Measurements from ENCODE around the gene OAS2. TPM values are rescaled to one million over a fixed set of nuclear protein-coding genes. Genes with fewer than 3 reads are reported as not detected.
A peak's percentile ranks its signal among the peaks of the same experiment; 100 is the strongest.

OAS2 gene
- total RNA-seq, 2 donors from 2014 or later, result 3.0 to 3.2 TPM

DNA sequence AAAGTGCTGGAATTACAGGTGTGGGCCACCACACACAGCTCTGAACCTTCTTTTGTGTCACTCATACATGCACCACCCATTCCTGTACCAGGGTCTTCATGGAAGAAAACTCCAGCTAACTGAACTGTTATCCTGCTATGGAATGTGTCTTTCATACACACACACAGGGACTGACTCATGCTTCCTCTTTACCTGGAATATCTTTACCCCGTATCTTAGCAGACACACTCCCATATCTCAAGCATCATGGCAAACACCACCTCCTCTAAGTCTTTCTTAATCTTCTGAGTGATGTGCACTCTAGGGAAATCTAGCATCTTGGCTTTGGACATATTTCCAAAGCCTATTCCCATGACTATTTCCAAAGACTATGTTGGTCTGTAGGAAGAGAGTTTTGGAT is 43.2 kb downstream of the OAS2 start:
- no peak overlapping the region for H3K4me3 ChIP-seq
- intact Hi-C loops (cut with DNase I), result no loop called here
- H3K27ac ChIP-seq, result no peak overlapping the region
- H3K36me3 ChIP-seq, result no peaks in the 10 kb centered on the region
- TF ChIP-seq, protein P1, sequence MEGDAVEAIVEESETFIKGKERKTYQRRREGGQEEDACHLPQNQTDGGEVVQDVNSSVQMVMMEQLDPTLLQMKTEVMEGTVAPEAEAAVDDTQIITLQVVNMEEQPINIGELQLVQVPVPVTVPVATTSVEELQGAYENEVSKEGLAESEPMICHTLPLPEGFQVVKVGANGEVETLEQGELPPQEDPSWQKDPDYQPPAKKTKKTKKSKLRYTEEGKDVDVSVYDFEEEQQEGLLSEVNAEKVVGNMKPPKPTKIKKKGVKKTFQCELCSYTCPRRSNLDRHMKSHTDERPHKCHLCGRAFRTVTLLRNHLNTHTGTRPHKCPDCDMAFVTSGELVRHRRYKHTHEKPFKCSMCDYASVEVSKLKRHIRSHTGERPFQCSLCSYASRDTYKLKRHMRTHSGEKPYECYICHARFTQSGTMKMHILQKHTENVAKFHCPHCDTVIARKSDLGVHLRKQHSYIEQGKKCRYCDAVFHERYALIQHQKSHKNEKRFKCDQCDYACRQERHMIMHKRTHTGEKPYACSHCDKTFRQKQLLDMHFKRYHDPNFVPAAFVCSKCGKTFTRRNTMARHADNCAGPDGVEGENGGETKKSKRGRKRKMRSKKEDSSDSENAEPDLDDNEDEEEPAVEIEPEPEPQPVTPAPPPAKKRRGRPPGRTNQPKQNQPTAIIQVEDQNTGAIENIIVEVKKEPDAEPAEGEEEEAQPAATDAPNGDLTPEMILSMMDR (IDR thresholded peaks at IDR 0.05), result no peak
- H3K9me3 ChIP-seq, result no peaks in the 10 kb centered on the region
- H3K27me3 ChIP-seq, result no peaks in the 10 kb centered on the region
- no peak for DNase-seq
- H3K4me1 ChIP-seq, result no peaks in the 10 kb centered on the region
- no peak overlapping the region for H3K9ac ChIP-seq (ENCODE audit: low read depth in 2 of 2, low read length in 2 of 2)

DNA sequence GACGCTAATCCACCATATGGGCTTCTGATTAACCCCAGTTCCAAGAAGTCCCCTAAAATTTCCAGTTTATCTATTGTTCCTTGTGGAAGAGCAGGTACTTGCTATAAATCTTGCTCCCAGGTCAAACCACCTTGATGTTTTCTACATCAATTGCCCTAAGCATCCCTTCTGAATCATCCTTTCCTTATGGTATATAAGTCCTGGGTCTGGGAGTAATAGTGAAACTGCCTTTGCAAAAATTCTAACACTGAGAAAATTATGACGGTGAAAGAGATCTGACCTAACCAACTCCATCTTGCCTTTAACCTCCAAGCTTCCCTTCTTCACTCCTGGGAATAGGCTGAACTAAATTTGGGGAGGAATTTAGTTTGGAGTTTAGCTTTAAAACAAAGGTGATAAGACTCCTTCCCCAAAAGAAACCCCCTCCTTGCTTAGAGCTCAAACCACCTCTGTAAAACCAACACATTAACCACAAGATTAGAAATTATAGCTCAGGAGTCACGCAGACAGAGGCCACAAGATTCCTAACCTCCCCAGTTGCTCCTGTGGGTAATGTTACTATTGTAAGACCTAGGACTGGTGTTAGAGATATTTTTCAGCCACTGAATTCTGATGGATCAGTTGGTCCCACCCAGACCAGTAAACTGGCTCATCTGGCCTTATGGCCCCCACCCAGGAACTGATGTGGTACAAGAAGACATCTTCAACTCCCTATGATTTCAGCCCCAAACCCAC is 44.4 kb downstream of the OAS2 start:
- Histone ChIP-seq H3K9ac (ENCODE audit: low read depth in 2 of 2, low read length in 2 of 2) (no peak overlapping the region), H3K4me1 (no peaks in the 10 kb centered on the region), H3K4me3 (no peak overlapping the region), H3K36me3 (no peaks in the 10 kb centered on the region), H3K9me3 (no peaks in the 10 kb centered on the region), H3K27ac (no peak overlapping the region), H3K27me3 (no peaks in the 10 kb centered on the region)
- intact Hi-C loops (cut with DNase I), result no loop called here
- TF ChIP-seq, protein P1 (IDR thresholded peaks at IDR 0.05), result no peak
- no peak for DNase-seq

DNA sequence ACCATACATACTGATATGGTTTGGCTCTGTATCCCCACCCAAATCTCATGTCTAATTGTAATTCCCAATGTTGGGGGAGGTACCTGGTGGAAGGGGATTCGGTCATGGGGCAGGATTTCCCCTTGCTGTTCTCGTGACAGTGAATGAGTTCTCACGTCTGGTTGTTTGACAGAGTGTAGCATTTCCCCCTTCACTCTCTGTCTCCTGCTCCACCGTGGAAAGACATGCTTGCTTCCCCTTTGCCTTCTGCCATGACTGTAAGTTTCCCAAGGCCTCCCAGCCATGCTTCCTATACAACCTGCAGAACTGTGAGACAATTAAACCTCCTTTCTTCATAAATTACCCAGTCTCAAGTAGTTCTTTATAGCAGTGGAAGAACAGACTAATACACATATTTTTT is 49.4 kb downstream of the OAS2 start:
- H3K27ac ChIP-seq, result no peak overlapping the region
- H3K36me3 ChIP-seq, result no peaks in the 10 kb centered on the region
- H3K27me3 ChIP-seq, result peaks cover 4% of the 10 kb centered on the region
- TF ChIP-seq, protein P1 (IDR thresholded peaks at IDR 0.05), result no peak
- intact Hi-C loops (cut with DNase I), result no loop called here
- H3K4me3 ChIP-seq, result no peak overlapping the region
- DNase-seq, result no peak
- no peak overlapping the region for H3K9ac ChIP-seq (ENCODE audit: low read depth in 2 of 2, low read length in 2 of 2)
- no peaks in the 10 kb centered on the region for H3K9me3 ChIP-seq
- H3K4me1 ChIP-seq, result no peaks in the 10 kb centered on the region

DNA sequence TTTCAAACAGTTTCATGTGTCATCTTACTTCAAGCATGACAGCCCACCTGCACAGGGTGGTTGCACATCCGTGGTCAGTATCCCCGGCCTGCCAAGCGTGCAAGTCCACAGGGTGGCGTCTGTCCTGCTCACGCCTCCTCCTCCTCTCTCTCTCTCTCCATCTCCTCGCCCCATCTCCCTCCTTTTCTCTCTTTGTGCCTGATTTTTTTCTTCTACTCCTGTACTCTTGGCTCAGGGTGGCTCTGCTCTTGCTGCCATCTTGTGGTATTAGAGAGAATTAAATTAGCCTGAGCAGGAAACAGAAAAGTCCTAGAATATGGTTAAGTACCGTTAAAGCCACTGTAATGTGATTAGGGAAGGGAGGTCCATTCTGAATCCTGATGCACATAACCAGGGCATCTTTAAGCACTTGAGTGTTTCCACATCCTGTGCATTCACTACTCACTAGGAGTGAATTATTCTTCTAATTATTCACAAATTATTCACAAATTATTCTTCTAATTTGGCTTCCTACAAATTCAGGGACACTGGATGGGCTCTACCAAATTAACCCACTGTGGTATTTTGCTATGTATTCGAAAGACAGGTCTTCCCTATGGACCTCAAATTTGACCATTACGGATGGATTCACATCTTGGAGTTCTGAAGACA is 52.7 kb downstream of the OAS2 start:
- Histone ChIP-seq H3K27ac (no peak overlapping the region), H3K9me3 (no peaks in the 10 kb centered on the region), H3K4me1 (no peaks in the 10 kb centered on the region), H3K4me3 (no peak overlapping the region), H3K36me3 (no peaks in the 10 kb centered on the region), H3K9ac (ENCODE audit: low read depth in 2 of 2, low read length in 2 of 2) (no peak overlapping the region), H3K27me3 (peaks cover 4% of the 10 kb centered on the region)
- no peak for DNase-seq
- intact Hi-C loops (cut with DNase I), result loop anchor here (2.0 to 5.0 kb wide), 2 partner anchors 39 to 134 kb away; no protein-coding TSS in a partner anchor
- TF ChIP-seq, protein P1 (IDR thresholded peaks at IDR 0.05), result peak; percentile 71

DNA sequence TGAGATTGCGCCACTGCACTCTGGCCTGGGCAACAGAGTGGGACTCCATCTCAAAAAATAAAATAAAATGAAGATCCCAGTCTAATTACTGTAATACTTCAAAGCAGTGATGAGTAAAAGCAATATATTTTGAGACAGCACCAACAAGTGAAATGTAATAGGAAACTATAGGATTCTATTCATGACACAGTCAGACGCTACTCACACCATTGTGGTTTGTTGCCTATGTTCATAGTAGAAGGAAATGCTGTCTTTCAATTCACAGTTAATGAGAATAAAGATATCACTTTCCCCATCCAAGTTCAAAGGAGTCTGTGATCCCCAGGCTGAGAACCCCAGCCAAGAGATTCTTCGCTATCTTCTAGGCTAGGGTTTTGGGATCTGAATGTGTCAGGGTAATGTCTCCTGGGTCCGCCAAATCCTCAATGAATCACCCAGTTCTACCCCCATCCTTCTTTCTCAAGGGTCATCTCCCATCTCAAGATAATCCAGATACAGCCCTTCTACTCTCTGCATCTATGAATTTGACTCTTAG is 61.7 kb downstream of the OAS2 start:
- DNase-seq, result no peak
- H3K27ac ChIP-seq, result no peak overlapping the region
- no peaks in the 10 kb centered on the region for H3K36me3 ChIP-seq
- TF ChIP-seq, protein P1 (IDR thresholded peaks at IDR 0.05), result no peak
- H3K27me3 ChIP-seq, result no peaks in the 10 kb centered on the region
- intact Hi-C loops (cut with DNase I), result no loop called here
- H3K4me3 ChIP-seq, result no peak overlapping the region
- H3K9ac ChIP-seq (ENCODE audit: low read depth in 2 of 2, low read length in 2 of 2), result no peak overlapping the region
- H3K4me1 ChIP-seq, result no peaks in the 10 kb centered on the region
- no peaks in the 10 kb centered on the region for H3K9me3 ChIP-seq

Measured in colonic mucosa (tissue), 4 donors.